NOMO-1 treated with dmso at 0.1 percent for 144 hours (cell line): Measurements from ENCODE around the gene SEMA4D.

Experiments used
- DNase-seq: peaks from one replicate; lab custom pipeline; 2025; ENCODE audit not compliant: unreplicated experiment; lab: John Stamatoyannopoulos, UW

SEMA4D gene

DNA sequence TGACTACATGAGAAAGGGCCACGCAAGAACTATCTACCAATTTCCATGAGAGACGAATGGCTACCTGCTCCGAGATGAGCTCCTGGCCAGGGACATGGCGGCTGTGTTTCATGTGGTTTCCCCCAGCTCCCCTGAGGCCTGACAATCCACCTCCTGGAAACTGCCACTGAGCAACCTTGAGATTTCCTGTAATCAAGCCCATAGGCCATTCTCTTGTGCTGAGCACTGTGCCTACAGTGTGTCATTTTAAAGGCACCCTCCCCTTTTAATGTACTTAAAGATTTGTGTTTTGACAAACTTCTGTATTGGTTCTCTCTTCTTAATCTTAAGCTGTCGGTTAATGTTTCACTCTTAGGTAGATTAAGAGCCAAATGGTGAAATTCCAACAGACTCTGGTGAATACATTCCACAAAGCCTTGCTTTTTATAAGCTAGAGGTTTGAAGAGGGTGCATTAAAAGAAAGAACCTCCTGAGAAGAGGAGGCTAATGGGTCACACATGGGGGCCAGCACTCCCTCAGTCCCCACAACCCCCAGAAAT lies 107.3 kb downstream of the SEMA4D start:
- no peak for DNase-seq

DNA sequence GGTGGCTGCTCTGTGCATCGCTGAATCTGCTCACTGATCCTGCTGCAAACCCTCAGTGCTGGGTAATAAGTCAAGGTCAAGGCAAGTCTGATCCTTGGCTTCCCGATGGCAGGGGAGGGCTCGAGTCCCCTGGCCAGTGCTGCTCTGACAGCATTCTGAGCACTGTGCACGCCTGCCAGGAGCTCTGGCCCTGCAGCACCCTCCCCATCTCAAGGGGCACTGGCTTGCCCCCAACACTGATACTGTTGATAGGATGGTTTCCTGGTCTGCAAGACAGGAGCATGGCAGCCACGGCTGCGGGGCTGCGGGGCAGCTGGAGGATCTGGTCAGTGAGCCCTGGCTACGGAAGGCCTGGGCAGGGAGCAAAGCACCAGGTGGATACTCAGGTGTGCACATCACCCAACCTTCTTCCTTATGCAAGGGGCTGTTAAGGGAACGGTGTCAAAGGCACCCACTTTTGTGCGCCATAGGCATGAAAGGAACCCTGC lies 107.8 kb downstream of the SEMA4D start:
- no peak for DNase-seq

DNA sequence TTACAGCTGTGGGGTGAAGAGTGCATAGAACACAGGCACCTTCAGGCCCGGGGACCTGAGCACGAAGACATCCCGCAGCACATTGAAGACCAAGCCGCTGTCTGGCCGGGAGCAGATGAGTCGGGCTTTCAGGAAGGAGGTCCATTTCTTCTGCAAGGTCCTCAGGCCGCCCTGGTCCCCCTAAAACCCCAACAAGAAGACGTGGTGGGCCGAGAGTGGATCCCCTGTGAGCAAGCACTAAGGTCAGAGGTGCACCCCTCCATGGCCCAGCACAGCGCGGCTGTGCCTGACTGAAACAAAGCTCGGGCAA lies 109.1 kb downstream of the SEMA4D start:
- no peak for DNase-seq

DNA sequence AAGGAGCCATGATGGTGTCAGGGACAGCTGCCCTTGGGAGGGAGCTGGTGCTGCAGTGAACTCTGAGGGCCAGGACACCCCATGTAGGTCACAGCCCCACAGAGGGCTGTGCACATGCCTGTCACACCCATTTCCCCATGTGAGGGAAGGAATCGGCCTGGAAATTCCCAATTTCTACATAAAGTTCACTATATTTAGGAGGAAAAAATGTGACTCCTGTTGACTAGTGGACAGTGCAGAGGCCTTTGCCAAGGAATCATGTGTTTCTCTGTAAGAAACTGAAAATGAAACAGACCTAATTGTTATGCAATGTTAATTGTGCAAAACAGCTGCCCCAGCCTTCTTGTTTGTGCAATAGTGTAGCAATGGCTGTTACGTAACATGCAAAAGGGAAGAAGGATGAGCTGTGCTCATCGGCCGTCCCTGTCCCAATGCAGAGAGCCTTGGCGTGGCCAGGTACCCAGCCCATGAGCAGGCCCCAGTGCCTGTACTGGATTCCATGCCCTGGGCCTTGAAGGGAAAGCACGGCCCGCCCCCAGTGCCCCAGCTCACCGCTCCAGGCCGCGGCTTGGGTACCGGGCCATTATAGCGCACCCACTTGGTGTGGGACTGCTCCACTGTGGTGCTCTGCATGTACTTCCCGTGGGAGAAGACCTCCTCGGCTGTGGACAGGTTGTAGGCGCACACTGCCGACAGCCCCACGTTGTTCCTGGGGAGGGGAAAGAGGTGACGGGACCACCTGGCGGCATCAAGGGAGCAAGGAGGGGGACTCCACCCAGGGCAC lies 109.6 kb downstream of the SEMA4D start:
- peak; percentile 46 for DNase-seq

DNA sequence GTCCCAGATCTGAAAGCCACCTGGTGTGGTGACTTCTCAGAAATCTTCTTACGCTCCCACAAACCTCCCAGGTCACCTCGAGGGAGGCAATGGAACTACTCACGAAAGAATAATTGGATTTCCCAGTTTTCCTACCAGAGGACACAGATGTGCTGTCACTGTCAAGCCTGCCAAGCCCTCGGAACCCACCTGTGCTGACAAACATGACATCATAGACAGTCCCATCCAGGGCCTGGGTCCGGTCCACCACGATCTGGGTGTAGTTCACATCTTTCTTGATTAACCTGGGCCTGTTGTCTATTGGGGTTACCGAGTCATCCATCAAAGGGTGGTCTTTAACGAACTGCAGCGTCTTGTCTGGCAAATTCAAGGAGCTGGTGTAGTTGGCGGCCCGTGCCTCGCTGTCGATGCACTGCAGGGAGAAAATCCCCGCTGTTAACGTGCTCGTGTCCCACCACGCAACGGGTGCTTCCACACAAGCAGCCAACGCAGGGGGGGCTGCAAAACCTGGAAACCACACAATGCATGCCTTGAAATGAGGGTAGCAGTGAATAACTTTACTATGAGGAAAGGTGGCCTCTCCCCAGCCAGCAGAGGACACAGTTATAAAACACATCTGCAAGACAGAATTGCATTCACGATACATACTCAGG lies 110.6 kb downstream of the SEMA4D start:
- no peak for DNase-seq

DNA sequence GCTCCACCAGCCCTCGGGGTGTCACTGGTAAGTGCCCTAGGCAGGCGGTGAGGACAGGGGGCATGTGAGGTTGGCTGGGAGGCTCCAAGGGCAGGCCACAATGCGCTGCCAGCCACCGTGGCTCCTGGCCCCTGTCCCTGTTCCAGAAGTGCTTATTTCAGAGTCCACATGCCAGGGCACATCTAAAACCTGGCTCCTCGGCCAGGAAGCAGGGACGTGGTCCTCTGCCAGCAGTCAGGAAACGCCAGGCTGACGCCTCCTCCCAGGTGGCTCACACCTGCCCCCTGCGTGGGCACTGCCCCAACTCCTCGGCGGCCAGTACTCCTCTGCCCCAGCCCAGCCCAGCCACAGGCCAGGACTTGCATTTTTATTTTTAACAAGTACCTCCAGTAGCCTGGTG lies 111.1 kb downstream of the SEMA4D start:
- no peak for DNase-seq

DNA sequence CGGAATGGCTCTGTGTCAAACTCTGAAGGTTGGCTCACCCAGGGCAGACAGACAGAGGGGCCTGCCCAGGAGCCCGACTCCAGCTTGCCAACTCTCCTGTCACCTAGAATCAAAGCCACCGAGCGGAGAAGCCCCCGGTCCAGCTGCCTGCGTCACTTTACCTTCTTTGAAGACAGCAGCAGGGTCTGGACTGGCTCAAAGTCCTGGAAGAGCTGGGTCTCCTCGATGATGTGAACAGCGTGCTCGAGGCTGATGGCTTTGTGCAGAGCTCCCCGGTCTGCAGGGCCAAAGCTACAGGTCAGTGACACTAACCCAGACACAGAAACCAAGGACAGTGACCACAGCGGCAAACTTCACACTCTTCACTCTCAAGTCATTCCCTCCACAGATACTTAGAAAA lies 111.7 kb downstream of the SEMA4D start:
- no peak for DNase-seq

DNA sequence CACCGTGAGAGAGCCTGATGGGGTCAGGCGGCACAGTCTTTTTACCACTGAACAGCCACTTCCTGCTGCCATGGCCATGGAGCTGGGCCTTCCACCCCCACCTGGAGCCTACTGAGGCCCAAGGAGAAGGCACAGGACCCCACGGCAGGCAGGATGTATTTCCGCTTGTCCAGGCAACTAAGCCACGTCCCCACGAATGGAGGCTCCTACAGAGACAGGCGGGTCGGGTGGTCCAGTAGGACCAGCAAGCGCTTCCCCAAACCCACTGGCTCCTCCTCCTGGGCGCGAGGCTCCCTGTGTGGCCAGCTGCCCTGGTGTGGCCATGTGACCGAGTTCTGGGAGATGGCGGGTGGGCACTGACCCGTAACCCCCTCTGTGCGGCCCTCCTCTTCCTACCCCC lies 113.1 kb downstream of the SEMA4D start:
- DNase-seq: no peak

DNA sequence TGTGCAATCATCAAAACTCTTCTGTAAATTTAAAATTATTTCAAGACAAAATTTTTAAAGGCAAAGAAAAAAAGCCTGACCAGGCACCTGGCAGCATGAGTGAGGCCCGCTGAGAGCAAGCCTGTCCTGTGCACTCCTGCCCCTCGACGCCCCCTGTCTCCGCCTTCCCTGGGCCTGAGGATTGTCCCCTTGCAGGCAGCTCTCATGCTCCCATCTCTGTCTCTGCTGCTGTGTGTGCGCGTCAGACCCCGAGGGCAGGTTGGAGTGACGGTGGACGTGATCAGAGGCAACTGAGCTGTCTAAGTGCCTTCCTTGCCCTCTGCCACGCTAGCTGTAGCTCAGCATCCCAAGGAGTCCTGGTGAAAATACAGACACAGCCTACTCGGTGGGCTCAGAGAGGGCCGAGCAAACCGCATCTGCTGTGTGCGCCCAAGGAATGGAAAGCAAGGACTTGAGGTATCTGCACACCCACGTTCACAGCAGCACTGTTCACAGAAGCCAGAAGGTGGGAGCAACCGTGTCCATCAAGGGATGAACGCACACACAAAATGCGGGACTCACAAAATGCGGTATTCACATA lies 114.1 kb downstream of the SEMA4D start:
- no peak for DNase-seq

DNA sequence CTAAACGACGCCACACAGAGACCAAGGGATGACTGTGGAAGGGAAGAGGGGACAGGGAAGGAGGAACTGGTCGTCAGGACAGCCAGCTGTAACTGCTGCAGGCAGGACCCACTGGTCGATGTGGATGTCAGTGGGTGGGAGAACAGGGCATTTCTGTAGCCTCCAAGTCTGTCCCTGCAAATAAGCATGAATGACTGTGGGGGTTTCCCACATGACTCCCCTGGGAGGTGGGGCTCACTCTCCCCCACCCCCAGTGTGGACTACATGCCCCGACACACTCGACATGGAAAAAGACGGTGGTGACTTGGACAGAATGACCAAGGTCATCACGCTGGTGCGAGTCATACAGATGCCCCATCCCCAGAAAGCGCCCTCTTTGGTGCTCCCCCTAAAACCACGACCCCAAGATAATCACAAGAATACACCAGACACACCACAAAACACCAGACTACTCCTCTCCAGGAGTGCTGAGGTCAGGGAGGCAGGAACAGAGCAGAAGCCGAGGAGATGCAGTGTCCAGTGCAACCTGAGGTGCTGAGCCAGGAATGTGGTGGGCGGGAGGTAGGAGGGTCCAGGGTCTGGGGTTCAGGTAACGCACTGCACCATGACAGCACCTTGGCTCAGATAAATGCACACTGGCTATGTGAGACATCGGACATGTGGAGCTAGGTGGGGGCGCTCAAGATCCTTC lies 114.7 kb downstream of the SEMA4D start:
- no peak for DNase-seq

DNA sequence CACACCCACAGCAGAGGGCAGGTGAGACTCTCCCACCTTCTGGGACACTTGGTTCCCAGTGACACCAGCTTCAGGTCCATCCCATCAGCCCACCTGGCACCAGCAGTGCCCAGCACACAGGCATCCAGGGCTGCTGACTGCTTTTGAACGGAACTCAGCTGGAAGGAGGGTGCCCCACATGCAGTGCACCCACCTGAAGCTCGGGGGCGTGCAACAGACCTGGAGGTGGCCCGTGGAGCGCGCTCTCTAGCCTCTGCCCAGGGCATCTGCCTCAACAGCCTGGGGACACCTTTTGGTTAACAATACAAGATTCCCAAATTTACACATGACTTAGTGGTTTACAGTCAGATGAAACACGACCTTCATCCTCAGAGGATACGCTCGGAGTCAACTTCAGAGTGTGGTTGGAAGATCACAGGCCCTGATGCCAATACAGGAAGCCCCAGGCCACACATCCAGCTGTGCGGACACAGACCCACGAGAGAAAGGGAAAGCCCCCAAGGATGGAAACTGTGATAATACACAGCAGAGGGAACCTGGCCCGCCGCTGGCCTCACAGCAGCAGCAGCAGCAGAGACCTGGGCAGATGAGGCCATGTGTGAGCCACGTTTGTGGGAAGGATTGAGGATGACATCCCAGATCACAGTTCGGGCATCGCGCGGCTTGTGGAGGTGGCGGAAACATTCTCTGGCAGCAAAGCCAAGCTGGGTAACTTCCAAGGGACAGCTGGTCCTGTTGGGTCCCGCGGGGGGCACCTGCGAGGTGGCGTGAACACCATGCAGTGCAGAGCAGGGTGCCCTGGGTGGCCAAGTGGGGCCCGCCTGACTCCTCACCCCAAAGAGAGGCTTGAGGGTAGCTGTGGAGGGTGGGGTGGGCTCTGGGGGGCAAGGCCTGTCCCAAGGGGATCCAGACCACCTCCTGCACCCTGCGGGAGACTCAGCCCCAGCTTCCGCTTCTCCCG lies 115.6 kb downstream of the SEMA4D start:
- DNase-seq: no peak

DNA sequence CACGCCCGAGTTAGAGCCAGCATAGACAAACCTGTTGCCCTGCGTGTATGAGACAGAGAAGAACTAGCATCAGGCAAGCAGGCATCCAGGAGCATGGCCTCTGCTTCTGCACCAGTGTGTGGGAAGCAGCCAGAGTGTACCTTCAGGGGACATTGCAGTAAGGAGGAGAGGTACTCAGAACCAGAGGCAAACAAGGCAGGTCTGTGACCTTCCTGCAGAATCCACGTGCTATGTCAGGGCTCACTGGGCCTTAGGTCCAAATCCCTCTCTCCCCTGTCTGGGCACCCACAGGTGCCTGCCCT lies 116.7 kb downstream of the SEMA4D start:
- no peak for DNase-seq

DNA sequence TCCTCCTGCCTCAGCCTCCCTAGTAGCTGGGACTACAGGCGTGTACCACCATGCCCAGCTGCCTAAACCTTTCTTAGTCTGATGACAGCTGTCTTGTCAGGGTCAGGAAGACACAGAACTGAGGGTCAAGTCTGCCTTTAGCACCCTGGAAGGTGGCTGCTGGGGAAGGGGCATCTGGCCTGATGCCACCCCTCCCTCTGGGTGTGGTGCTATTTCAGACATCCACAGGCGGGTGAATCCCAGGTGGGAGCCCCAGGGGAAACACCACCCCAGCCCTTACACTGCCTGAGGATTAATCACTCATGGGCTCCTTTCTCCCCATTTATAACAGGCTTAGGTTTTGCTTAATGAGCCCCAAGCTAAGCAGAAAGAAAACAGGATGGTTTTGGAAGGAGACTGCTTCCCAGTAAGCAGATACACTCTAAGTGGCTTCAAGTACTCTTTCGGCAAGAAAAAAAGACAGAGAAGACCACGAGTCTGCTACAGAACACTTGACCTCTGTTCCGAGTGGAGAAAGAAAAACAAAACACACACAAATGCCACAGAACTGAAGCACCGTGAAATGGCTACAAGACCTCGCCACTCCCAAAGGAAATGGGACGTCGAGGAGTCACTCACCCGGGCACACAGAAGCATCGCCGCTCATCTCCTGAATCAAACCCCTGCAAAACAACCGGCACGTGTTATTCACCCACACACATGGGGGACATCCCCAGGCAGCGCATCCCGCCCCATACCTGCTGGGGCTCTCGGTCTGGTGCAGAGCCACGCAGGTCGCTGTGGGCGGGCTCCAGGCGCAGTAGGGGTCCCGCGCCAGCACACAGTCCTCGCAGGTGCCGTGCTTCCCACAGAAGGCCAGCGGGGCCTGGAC lies 117.2 kb downstream of the SEMA4D start:
- no peak for DNase-seq

DNA sequence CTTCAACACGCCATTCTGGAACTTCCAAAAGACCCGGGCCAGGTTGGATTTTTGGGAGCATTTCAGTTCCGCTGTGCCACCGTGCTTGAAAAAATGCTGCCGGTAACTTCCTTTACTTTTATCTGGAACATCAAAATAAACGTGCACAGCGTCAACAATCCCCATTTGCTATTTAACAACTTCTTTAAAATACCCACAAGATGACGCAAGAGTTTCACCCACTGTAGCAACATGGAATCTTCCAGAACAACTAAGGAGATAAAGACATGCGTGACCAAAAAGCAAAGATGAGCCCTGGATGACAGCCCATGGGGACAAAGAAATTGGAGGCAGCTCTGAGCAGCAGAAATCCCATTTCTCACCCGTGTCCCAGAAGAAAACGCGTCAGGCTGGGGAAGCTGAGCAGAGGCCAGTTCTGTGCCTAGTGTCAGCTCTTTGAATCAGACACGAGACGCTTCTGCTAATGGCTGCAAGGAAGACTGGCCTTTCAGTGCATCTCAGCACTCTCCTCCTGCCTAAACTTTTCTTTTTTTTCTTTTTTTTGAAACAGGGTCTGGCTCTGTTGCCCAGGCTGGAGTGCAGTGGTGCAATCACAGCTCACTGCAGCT lies 118.3 kb downstream of the SEMA4D start:
- peak; percentile 23 for DNase-seq

DNA sequence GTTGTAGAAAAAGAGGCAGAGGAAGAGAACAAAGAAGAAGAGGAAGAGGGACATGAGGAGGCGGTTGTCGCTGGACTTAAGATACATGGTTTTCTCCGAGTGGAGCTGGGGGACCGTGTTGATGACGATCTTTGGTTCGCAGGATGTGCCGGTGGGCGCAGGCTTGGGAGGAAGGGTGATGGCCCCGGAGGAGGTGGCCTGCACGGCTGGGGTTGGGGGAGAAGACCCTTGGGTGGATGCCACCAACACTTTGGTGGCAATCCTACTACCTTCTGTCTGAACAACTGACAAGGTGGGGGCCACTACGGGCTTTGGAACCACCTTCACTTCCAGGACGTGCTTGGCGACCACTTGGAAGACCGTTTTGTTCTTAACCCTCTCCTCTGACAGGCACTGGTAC lies 118.9 kb downstream of the SEMA4D start:
- DNase-seq: no peak

DNA sequence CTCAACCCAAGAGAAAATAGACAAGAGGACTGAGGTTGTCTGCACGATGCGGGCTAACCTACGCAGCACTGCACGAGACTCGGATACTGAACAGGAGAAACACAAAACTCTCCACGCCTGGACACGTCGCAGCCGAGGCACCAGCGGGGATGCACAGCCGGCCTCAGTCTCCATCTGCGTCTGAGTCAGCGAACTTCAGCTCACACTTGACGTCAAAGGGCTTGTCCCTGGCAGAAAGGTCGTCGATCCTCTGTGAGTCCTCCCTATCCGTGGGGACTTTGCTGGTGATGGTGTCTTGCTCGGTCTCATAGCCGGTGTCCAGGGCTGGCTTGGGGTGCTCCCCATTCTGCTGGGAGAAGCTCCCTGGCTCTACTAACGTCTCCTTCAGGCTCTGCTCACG lies 119.4 kb downstream of the SEMA4D start:
- no peak for DNase-seq

DNA sequence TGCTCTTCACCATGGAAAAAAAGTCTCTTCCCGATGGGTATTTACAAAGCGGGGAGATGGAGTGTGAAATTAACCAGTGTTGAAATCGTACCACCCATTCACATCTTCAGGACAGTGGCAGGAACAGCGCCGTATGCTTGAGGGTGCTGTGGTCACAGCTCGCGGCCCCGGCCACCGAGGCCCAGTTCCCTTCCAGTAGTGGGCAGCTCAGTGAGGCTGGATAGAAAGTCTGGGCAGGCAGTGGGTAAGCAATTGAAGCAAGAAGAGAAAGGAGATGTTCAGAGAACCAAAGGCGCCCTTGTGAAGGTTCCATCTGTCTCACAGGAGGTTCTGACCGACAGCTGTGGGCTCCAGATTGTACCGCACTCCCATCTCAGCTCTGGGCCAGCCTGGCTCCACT lies 120.5 kb downstream of the SEMA4D start:
- no peak for DNase-seq

DNA sequence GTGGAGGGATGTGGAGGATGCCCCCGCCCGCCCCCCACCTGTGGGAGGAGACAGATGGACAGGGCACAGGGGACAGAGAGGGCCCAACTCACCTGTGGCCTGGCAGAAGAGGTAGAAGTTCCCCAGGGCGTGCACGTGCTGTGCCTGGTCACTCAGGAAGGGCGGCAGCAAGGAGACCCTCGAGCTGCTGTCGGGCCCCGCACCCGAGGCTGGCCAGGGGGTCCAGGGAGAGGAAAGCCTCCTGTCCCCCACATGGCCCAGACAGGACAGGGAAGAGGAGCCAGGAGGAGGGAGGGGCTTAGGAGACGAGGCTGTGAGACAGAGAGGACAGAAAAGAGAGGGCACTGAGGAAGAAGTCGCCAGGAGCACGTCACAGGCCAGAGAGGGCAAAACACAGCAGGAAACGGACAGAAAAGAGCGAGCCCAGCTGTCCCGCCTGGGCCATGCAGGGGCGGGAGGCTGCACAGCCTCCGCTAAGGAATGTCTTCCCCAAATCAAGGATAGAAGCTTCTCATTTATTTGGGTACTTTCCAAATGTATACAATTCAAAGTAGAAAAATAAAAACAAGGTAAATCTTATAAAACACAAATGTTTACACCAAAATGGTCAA lies 121.1 kb downstream of the SEMA4D start:
- no peak for DNase-seq

DNA sequence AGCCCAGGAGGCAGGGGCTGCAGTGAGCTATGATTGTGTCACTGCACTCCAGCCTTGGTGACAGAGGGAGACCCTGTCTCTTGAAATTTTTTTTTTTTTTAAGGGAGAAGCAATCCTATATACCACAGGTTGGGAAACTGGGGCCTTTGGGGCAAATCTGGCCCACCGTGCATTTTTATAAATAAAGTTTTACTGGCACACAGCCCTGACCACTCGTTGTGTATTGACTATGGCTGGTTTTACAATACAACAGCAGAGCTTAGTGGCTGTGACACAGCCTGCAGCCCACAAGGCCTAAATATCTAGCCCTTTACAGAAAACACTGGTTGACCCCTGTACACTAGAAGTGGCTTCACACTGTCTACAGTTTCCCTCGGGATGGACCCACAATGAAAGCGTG lies 121.6 kb downstream of the SEMA4D start:
- no peak for DNase-seq
